Activated T-helper 1 cell treated with Interleukin-2 at 50 U/mL for 16 hours (primary cell): ENCODE results near the gene RBM5.

Source experiments
- DNase-seq: peaks from one replicate; pipeline ENCODE4 v3.0.0-alpha.2; 2020; ENCODE audit warnings: low read depth

Gene RBM5

GRCh38 chr3:50160561-50160983, 71.9 kb downstream of the RBM5 start:
- no peak for DNase-seq

DNA sequence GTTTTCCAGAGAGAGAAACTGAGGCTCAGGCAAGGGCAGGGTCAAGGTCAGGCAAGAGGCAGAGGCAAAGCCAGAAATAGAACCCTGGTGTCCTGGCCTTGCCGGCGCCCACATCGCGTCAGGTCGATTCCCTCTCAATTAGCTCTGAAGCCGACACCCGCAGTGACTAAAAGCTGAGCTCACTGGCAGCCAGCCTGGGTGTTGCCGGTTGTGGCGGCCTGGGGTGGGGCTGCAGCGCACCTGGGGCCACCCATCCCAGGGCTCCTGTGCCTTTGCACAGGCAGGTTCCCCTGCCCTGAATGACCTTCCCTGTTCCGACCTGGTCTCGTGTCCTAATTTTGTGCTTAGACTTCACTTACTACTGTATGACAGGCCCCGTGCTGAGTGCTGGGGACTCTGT, 72.6 kb downstream of the RBM5 start:
- no peak for DNase-seq

- DNase-seq: no peak
Observed at GRCh38 chr3:50162034-50162883, 73.5 kb downstream of the RBM5 start.

DNA sequence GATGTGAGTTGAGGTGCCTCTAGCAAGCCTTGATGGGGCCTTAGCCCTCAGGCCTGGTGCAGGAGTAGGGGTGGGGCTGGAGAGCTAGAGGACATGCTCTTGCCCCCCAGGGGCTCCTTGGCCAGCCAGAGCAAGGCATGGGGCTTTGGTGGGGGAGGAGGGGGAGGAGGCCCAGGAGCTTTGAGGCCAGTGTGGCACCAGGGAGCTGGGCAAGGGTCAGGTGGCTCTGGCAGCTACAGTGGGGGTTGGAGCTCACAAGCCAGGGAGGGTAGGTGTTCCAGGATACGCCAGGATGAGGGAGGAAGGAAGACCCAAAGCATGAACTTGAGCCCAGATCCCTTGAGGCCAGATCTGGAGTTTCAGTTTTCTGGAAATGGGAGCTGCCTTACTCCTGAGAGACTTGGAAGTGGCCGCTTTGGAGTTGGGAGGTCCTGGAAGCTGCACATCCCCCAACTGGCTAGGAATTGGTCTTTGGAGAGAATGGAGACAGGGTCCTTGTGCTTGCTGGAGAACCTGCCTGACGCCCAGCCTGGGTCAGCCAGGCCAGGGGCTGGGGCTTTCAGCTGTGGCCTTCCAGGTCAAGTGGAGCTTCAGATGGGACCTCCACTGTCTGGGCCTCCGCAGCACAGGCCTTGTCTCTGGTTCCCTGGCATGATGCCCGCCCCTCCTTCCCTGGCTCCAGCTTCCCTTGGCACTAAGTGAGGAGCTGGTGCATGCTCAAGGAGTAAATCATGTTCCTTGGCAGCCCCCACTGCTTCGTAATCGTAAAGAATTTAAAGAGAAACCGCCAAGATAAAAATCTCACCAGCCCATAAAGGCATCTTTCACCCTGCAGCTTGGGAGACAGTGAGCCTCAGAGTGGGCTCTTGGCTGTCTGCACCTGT, 75.1 kb downstream of the RBM5 start:
- DNase-seq: no peak

DNA sequence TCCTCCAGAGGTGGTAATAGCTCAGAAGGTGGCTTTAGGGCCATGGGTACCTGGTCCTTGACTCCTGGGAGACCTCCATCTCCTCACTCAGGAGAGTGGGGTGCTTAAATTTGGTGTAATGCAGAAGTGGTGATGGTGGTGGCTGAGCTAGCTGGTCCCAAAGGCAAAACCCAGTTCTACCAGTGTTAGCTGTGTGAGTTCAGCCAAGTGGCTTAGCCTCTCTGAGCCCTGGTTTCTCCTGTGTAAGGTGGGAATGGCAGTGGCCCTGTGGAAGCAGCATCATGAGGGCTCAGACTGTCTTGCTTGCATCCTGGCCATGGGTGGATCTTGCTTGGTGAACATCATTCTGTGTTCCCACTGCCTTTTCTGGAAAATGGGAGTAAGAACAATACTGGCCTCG, 75.8 kb downstream of the RBM5 start:
- no peak for DNase-seq

- DNase-seq: no peak
Observed at GRCh38 chr3:50164984-50165909, 76.5 kb downstream of the RBM5 start.

DNA sequence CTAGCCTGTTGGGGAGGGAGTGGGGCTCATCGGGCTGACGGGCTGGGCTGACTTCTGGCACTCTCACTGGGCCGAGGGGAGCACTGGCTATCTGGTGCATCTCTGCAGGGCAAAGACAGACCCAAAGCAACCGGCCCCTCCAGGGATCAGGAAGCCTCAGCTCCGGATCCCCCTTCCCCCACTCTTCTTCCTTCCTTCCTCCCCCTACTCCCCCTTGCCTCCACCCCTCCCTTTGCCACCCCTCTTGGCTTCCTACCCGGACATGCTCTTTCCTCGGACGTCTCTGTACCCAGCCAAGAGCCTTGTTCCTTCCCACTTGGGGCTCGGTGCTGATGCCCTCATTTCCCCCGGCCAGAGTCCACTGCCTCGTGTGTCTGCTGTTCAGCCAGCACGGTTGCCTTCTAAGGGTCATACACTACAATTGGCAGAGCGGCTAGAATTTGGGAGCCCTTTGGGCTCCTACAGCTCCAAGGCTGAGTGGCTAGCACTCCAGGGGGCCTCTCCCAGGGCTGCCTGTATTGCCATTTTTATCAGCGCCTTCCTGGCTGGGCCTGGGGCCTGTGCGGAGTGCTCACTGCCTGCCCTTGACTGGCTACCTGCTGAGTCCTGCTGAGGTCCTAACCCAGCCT, 77.3 kb downstream of the RBM5 start:
- no peak for DNase-seq

DNA sequence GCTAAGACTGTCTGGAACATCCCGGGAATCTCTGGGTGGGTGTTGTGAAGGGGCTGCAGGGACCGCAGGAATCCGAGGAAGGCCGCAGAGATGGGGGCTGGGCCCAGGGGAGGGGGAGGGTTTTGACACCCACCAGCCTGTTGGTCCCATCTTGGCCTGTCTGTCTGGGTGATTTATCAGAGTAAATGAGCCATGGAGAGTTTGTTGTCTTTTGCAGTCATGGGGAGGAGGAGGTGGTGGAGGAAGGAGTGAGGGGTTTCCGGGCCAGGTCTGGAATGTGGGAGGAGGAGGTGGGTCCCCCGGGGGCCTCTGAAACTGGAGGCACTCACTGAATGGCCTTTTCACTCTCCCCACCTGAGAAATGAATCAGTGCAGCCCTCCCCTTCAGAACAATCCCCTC, 77.9 kb downstream of the RBM5 start:
- no peak for DNase-seq

DNA sequence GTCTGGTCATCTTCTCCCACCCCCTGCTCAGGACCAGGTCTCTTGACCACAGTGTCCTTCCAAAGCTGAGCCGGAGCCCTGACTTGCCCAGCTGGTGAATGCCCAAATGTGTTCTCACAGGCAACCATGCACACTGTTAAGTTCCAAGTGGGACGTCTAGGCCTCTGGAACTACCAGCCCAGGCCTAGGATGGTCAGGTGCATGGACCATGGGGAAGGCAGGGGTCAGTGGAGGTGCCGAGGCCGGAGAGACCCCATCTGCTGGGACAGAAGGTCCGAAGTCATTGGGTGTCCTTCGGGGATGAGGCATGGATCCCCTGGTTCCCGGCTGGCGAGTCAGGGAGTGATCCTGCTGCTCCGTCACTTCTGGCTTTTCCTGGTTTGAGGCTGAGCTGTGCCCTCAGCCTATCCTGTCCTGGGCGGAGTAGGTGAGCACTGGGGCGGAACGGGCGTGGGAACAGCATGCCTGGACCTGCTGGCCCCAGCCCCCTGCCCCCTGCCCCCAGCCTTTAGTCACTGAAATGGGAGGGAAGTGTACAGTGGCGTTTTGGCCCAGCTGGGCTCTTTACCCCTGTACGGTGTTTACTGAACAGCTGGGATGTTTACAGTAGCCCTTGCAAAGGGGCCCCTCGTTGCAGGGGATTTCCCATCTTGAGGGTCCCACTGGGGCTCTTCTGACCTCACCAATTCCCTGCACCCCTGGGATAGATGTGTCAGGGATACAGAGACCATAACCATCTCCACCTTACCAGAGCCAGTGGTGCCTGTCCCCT, 78.5 kb downstream of the RBM5 start:
- DNase-seq: no peak

- no peak for DNase-seq
Observed at GRCh38 chr3:50167841-50168209, 79.1 kb downstream of the RBM5 start.

GRCh38 chr3:50168388-50168787, 79.7 kb downstream of the RBM5 start:
- no peak for DNase-seq
